Measurements from ENCODE around the gene USP14. TPM values are rescaled to one million over a fixed set of nuclear protein-coding genes. Genes with fewer than 3 reads are reported as not detected.
A peak's percentile ranks its signal among the peaks of the same experiment; 100 is the strongest.

USP14 gene
- total RNA-seq, 2 experiments from 2014 or later = 94.7 to 101 TPM

DNA sequence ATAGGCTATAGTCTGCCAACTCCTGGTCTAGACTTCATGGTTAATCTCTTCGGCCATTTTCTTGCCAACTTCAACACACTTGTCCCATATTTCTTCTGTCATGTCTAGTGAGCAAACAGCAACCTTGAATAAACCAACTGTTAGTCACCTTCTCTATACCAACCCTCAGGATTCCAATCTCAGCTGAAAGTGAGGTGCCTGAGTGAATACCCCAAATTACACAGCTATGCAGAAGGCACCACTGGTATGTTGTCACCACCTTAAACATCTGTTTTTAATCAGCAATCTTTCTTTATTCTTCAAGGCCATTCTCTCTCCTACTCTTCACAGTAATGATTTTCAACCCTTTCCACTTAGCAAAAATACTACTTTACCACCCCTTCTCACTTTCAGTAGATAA lies 70.2 kb downstream of the USP14 start:
- H3K4me3 Mint-ChIP-seq = no peak overlapping the region
- H3K9me3 Mint-ChIP-seq (ENCODE audit: low read depth) = no peaks in the 10 kb centered on the region
- peaks cover 35% of the 10 kb centered on the region for H3K36me3 Mint-ChIP-seq (ENCODE audit: low read depth)
- ATAC-seq (no peak), DNase-seq (no peak)
- POLR2A ChIA-PET = no interaction called here
- intact Hi-C loops (cut with DNase I, micrococcal nuclease) = no loop called here
- CTCF ChIA-PET = interaction anchor here (1.4 kb wide), 1 partner anchor 8 kb away, joined by 3 read pairs; no protein-coding TSS in a partner anchor
- H3K27me3 Mint-ChIP-seq = no peaks in the 10 kb centered on the region
- no peak overlapping the region for H3K27ac Mint-ChIP-seq
- no peaks in the 10 kb centered on the region for H3K4me1 Mint-ChIP-seq

DNA sequence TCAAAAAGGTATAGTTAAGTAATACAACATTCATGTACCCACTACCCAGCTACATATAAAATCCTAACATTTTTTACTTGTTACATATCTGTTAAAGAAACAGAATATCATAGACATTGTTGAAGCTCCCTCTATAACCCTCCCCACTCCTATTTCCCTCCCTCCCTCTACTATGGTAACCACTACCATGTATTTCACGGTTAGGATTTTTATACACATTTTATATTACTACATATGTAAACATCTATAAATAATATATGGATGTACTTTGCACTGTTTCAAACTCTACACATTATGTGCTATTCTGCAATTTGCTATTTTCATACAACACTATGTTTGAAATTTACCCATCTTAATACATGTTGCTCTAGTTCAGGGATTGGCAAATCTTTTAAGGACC lies 73.2 kb downstream of the USP14 start:
- H3K9me3 Mint-ChIP-seq (ENCODE audit: low read depth) = no peaks in the 10 kb centered on the region
- intact Hi-C loops (cut with DNase I, micrococcal nuclease) = no loop called here
- no peaks in the 10 kb centered on the region for H3K4me1 Mint-ChIP-seq
- no peak overlapping the region for H3K4me3 Mint-ChIP-seq
- ChIA-PET POLR2A (no interaction called here), CTCF (interaction anchor here (1.0 to 1.5 kb wide), 2 partner anchors 12 to 61 kb away, joined by 3 read pairs; no protein-coding TSS in a partner anchor)
- ATAC-seq = no peak
- H3K36me3 Mint-ChIP-seq (ENCODE audit: low read depth) = peaks cover 25% of the 10 kb centered on the region
- no peaks in the 10 kb centered on the region for H3K27me3 Mint-ChIP-seq
- DNase-seq = no peak
- H3K27ac Mint-ChIP-seq = no peak overlapping the region

DNA sequence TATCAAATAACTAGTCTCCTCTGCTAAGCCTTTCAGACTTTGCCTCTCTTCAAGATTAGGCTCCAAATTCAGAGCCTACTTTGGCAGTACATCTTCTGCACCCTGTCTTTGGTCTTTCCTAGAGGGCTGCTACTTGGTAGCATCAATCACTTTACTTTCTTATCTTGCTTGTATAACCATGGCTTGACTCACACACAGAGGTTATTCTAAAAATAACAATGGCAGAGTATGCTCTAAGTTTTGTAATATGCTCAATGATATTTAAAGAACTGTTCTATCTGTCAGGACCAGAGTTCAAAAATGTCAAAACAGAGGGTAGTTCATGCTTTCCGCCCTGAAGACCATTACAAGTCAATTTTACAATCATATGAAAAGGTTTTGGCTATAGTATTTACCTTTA lies 81.8 kb downstream of the USP14 start:
- POLR2A ChIA-PET = no interaction called here
- Mint-ChIP-seq H3K4me3 (no peak overlapping the region), H3K9me3 (ENCODE audit: low read depth) (no peaks in the 10 kb centered on the region)

DNA sequence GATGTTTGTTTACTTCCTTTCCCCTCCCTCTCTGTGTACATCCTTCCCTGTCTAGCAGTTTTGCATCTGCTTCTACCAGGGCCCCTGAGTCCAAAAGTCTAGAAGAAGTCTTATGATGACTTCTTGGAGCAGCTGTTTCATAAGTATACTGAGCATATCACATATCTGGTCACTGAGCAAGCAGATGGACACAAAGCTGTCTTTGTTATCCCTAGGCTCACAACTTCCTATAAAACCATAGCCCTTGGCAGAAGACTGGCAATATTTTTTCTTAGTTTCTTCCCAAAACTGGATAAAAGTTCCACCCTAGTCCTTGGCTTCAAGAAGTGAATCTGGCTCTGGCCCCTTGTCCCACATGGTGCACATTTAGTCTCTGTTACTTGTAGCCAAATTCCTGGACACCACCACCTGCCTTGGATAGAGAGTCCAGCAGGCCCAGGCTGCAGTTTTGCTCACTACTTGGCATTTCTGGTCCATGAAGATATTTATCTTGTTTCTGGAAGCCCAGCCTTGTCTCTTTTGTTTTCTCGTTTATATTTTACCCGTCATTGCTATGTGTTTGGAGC lies 87.0 kb downstream of the USP14 start:
- POLR2A ChIA-PET = no interaction called here
- intact Hi-C loops (cut with DNase I, micrococcal nuclease) = no loop called here
- CTCF ChIA-PET = interaction anchor here (1.0 kb wide), 1 partner anchor 24 kb away, joined by 3 read pairs; no protein-coding TSS in a partner anchor

More for the DNA sequence above, 81.8 kb downstream of the USP14 start:
- CTCF ChIA-PET = no interaction called here
- ATAC-seq = no peak
- H3K27me3 Mint-ChIP-seq = no peaks in the 10 kb centered on the region
- peaks cover 38% of the 10 kb centered on the region for H3K36me3 Mint-ChIP-seq (ENCODE audit: low read depth)
- no peak overlapping the region for H3K27ac Mint-ChIP-seq
- no peaks in the 10 kb centered on the region for H3K4me1 Mint-ChIP-seq
- no peak for DNase-seq
- intact Hi-C loops (cut with DNase I, micrococcal nuclease) = no loop called here

DNA sequence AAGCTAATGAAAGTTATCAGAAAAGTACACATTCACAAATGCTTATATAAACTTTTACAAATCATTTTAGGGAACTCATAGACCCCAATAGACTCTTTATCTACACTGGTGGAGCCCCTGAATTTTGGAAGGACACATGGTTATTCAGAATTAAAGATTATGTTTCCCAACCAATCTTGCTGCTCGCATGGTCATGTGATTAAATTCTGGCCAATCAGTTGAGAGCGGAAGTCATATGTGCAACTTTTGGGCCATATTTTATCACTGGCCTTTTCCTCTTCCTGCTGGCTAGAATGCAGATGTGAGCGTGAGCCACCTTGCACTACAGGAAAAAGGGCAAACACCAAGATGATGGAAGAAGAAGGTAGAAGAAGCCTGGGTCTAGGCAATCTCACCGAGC lies 89.7 kb downstream of the USP14 start:
- no peaks in the 10 kb centered on the region for H3K4me1 Mint-ChIP-seq
- H3K27me3 Mint-ChIP-seq = no peaks in the 10 kb centered on the region
- intact Hi-C loops (cut with DNase I, micrococcal nuclease) = no loop called here
- no peak for DNase-seq
- peaks cover 45% of the 10 kb centered on the region for H3K36me3 Mint-ChIP-seq (ENCODE audit: low read depth)
- H3K9me3 Mint-ChIP-seq (ENCODE audit: low read depth) = no peaks in the 10 kb centered on the region
- CTCF ChIA-PET = no interaction called here
- no peak for ATAC-seq
- H3K27ac Mint-ChIP-seq = no peak overlapping the region
- H3K4me3 Mint-ChIP-seq = no peak overlapping the region
- POLR2A ChIA-PET = no interaction called here

More for the DNA sequence above, 87.0 kb downstream of the USP14 start:
- Mint-ChIP-seq H3K36me3 (ENCODE audit: low read depth) (peaks cover 42% of the 10 kb centered on the region), H3K9me3 (ENCODE audit: low read depth) (no peaks in the 10 kb centered on the region), H3K4me1 (no peaks in the 10 kb centered on the region), H3K27me3 (no peaks in the 10 kb centered on the region), H3K4me3 (no peak overlapping the region), H3K27ac (no peak overlapping the region)
- ATAC-seq (no peak), DNase-seq (no peak)

DNA sequence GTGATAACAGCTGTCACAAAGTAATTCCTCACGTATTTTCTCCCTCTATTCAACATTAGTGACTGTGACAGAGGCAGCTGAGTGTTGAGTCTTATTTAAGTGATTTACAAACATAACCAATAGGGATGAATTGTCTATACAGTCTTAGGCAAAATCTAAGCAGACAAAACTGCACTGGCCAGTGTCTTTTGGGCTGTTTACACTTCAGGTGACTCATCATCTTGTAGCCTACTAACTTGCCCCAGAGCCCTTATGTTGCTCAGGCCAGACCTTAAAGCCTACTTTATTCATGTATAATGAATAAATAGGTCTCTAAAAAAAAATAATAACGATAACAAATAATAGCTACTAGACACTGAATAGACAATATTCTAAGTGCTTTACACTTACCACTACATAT lies 92.3 kb downstream of the USP14 start:
- Mint-ChIP-seq H3K9me3 (ENCODE audit: low read depth) (no peaks in the 10 kb centered on the region), H3K4me1 (no peaks in the 10 kb centered on the region), H3K27ac (no peak overlapping the region), H3K36me3 (ENCODE audit: low read depth) (peaks cover 38% of the 10 kb centered on the region), H3K27me3 (no peaks in the 10 kb centered on the region), H3K4me3 (no peak overlapping the region)
- ChIA-PET CTCF (interaction anchor here (1.0 to 1.2 kb wide), 3 partner anchors 15 to 24 kb away, joined by 3 to 4 read pairs (median 3); no protein-coding TSS in a partner anchor), POLR2A (no interaction called here)
- DNase-seq (no peak), ATAC-seq (no peak)
- intact Hi-C loops (cut with DNase I, micrococcal nuclease) = loop anchor here in 1 of 2 experiments (5.0 kb wide), 1 partner anchor 38 kb away; no protein-coding TSS in a partner anchor

DNA sequence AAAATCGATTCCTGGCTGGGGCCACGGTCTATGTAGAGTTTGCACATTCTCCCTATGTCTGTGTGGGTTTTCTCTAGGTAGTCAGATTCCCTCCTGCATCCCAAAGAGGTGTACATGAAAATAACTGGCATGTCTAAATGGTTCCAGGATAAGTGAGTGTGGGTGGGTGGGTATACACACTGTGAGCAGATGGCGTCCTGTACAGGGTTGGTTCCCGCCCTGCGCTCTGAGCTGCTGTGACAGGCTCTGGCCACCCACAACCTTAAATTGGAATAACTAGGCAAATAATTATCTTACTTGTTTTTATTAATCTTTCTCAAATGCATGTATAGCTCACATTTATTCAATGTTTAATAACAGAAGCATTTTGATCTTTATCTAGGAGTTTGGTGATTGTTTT lies 93.2 kb downstream of the USP14 start:
- no peak overlapping the region for H3K27ac Mint-ChIP-seq
- no peaks in the 10 kb centered on the region for H3K27me3 Mint-ChIP-seq
- no peaks in the 10 kb centered on the region for H3K9me3 Mint-ChIP-seq (ENCODE audit: low read depth)
- no peak for DNase-seq
- no peak for ATAC-seq
- H3K4me1 Mint-ChIP-seq = no peaks in the 10 kb centered on the region
- no peak overlapping the region for H3K4me3 Mint-ChIP-seq
- ChIA-PET CTCF (interaction anchor here (0.6 to 1.6 kb wide), 2 partner anchors 16 to 81 kb away, joined by 3 to 5 read pairs; partner anchors contain the start of gene THOC1), POLR2A (no interaction called here)
- H3K36me3 Mint-ChIP-seq (ENCODE audit: low read depth) = peaks cover 42% of the 10 kb centered on the region
- intact Hi-C loops (cut with DNase I, micrococcal nuclease) = loop anchor here in 1 of 2 experiments (5.0 kb wide), 1 partner anchor 39 kb away; no protein-coding TSS in a partner anchor

DNA sequence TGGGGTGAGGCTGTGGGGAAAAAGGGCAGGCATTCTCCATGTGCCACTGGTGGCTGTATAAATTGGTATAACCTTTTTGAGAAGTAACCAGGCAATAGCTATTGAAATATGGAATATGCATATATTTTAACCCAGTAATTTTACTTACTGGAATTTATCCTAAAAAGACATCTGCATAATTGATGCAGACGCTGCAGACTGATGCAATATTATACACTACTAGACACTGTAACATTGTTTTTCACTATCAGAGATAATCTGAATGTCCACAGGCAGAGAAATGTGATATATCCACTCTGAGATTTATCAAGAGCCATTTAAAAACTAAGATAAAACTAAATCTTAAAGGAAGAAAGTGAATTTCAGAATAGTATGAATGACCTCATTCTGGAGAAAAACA lies 94.8 kb downstream of the USP14 start:
- ATAC-seq (no peak), DNase-seq (no peak)
- H3K36me3 Mint-ChIP-seq (ENCODE audit: low read depth) = peaks cover 51% of the 10 kb centered on the region
- CTCF ChIA-PET = interaction anchor here (0.5 to 1.6 kb wide), 2 partner anchors 11 to 15 kb away, joined by 3 to 5 read pairs; partner anchors contain the start of gene THOC1
- no peak overlapping the region for H3K4me3 Mint-ChIP-seq
- H3K27me3 Mint-ChIP-seq = no peaks in the 10 kb centered on the region
- no peaks in the 10 kb centered on the region for H3K4me1 Mint-ChIP-seq
- POLR2A ChIA-PET = no interaction called here
- intact Hi-C loops (cut with DNase I, micrococcal nuclease) = loop anchor here in 1 of 2 experiments (5.0 kb wide), 1 partner anchor 41 kb away; no protein-coding TSS in a partner anchor
- no peaks in the 10 kb centered on the region for H3K9me3 Mint-ChIP-seq (ENCODE audit: low read depth)
- no peak overlapping the region for H3K27ac Mint-ChIP-seq

DNA sequence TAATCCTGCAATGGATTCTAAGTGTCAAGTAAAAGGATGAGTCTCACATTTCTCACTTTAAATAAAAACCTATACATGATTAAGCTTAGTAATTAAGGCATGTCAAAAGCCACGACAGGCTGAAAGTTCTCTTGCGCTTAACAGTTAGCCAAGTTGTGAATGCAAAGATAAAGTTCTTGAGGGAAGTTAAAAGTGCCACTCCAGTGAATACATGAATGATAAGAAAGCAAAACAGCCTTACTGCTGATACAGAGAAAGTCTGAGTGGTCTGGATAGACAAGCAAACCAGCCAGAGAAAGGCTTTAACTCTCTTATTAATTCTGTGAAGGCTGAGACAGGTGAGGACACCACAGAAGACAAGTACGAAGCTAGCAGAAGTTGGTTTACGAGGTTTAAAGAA lies 96.8 kb downstream of the USP14 start:
- intact Hi-C loops (cut with DNase I, micrococcal nuclease) = no loop called here
- Mint-ChIP-seq H3K9me3 (ENCODE audit: low read depth) (no peaks in the 10 kb centered on the region), H3K27me3 (no peaks in the 10 kb centered on the region), H3K27ac (no peak overlapping the region), H3K4me1 (no peaks in the 10 kb centered on the region), H3K4me3 (no peak overlapping the region), H3K36me3 (ENCODE audit: low read depth) (peaks cover 50% of the 10 kb centered on the region)
- no peak for ATAC-seq
- POLR2A ChIA-PET = interaction anchor here (0.9 to 1.5 kb wide), 2 partner anchors 7 to 12 kb away, joined by 4 to 6 read pairs; partner anchors contain the start of gene THOC1
- DNase-seq = no peak
- CTCF ChIA-PET = no interaction called here

DNA sequence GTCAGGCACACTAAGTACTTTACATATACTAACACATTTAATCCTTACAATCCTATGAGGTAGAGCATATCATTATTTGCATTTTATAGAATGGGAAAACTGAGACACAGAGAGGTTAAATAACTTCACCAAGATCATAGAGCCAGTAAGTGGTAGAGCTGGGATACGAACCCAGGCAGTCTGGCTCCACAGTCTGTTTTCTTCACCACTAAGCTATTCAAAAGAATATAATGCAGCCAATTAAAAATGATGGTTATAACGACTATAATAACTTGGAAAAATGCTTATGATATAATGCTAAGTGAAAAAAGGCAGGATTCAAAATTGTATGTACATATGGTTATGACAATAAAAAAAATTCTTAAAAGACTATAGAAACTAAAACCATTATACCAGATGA lies 102.2 kb downstream of the USP14 start:
- no peak overlapping the region for H3K4me3 Mint-ChIP-seq
- H3K27me3 Mint-ChIP-seq = no peaks in the 10 kb centered on the region
- peaks cover 46% of the 10 kb centered on the region for H3K36me3 Mint-ChIP-seq (ENCODE audit: low read depth)
- no peaks in the 10 kb centered on the region for H3K9me3 Mint-ChIP-seq (ENCODE audit: low read depth)
- ChIA-PET POLR2A (no interaction called here), CTCF (no interaction called here)
- intact Hi-C loops (cut with DNase I, micrococcal nuclease) = loop anchor here in 1 of 2 experiments (5.0 kb wide), 1 partner anchor 38 kb away; no protein-coding TSS in a partner anchor
- DNase-seq = no peak
- peaks cover 8% of the 10 kb centered on the region for H3K4me1 Mint-ChIP-seq
- H3K27ac Mint-ChIP-seq = no peak overlapping the region
- ATAC-seq = no peak

DNA sequence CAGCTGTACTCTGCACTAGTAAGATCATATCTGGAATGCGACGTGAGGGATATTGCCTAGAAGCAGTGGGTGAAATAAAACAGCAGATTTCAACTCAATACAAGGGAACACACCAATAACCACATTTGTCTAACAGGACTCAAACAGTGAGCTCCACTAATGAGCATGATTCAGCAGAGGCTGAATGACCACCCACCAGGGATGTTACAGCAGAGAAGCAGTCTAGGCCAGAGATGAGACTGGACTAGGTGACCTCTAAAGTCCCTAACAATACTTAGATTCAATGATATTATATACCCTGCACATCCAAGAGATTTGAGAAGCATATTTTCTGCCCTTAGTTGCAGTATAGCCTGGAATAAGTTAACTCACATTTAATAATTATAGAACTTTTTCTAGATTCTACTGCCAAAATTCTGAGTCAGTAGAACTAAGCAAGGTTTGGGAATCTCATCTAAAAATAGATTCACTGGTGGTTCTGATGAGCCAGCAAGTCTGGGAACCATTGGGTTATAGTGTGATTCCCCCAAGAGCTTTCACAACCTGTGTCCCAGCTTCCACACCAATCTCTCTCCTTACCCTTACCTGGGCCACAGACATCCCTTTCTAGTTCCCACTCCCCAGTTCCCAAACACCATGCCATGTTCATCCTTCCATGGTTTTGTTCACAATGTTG lies 103.2 kb downstream of the USP14 start:
- intact Hi-C loops (cut with DNase I, micrococcal nuclease) = loop anchor here in 1 of 2 experiments (5.0 kb wide), 1 partner anchor 39 kb away; no protein-coding TSS in a partner anchor
- DNase-seq (no peak), ATAC-seq (no peak)
- Mint-ChIP-seq H3K4me3 (no peak overlapping the region), H3K36me3 (ENCODE audit: low read depth) (peaks cover 42% of the 10 kb centered on the region), H3K9me3 (ENCODE audit: low read depth) (no peaks in the 10 kb centered on the region), H3K27me3 (no peaks in the 10 kb centered on the region), H3K27ac (peak overlapping the region; percentile 67), H3K4me1 (peaks cover 17% of the 10 kb centered on the region)
- ChIA-PET CTCF (no interaction called here), POLR2A (no interaction called here)

Measured in activated CD4-positive, alpha-beta T cell treated with anti-CD3 and anti-CD28 coated beads for 36 hours (primary cell).